Immature natural killer cell (primary cell): ENCODE results near the gene CAVIN1. TPM values are rescaled to one million over a fixed set of nuclear protein-coding genes. Genes with fewer than 3 reads are reported as not detected.

Experiments used
- polyA plus RNA-seq, 3 donors: library from polyadenylated mRNA; unstranded; fragments of 300-500 nt; fragmentation: Illumina TruSeq; gene quantifications; one replicate each; pipeline ENCODE4 v1.2.3, GENCODE V29; 2021

Gene CAVIN1
- polyA plus RNA-seq, 3 donors from 2014 or later, result not detected

Other genes starting within 250 kb of the CAVIN1 start
- not detected for gene KCNH4, start 242.1 kb downstream of the CAVIN1 start, polyA plus RNA-seq
- gene HCRT, start 237.8 kb downstream of the CAVIN1 start, polyA plus RNA-seq, result not detected
- 10 to 100 TPM; 15.8 to 21.1 (median 19.9) TPM for gene GHDC, start 228.8 kb downstream of the CAVIN1 start, polyA plus RNA-seq
- 10 to 100 TPM; 33.9 to 58.3 (median 37.8) TPM for gene STAT5B, start 146.9 kb downstream of the CAVIN1 start, polyA plus RNA-seq
- 10 to 100 TPM; 33.2 to 62.9 (median 38.2) TPM for gene STAT5A, start 134.8 kb downstream of the CAVIN1 start, polyA plus RNA-seq
- 100 to 1,000 TPM; 110 to 205 (median 127) TPM for gene STAT3, start 34.8 kb downstream of the CAVIN1 start, polyA plus RNA-seq
- 1 to 10 TPM in 2 of 3 donors, under 1 TPM in 1; 0.76 to 4.2 (median 1.4) TPM for gene ATP6V0A1, start 35.6 kb upstream of the CAVIN1 start, polyA plus RNA-seq
- 10 to 100 TPM; 28.1 to 43.5 (median 33.6) TPM for gene NAGLU, start 113.0 kb upstream of the CAVIN1 start, polyA plus RNA-seq
- gene HSD17B1, start 129.7 kb upstream of the CAVIN1 start, polyA plus RNA-seq, result 1 to 10 TPM in 1 of 3 donors, under 1 TPM in 1, not detected in 1; 0.99 to 1.9 TPM
- gene COASY, start 138.9 kb upstream of the CAVIN1 start, polyA plus RNA-seq, result 100 to 1,000 TPM in 1 of 3 donors, 10 to 100 TPM in 2; 54.1 to 136 (median 72.5) TPM
- gene MLX, start 143.8 kb upstream of the CAVIN1 start, polyA plus RNA-seq, result 10 to 100 TPM; 25.0 to 41.0 (median 30.5) TPM
- gene PSMC3IP, start 154.5 kb upstream of the CAVIN1 start, polyA plus RNA-seq, result 1 to 10 TPM in 2 of 3 donors, under 1 TPM in 1; 0.91 to 3.0 (median 1.5) TPM
- gene RETREG3, start 186.1 kb upstream of the CAVIN1 start, polyA plus RNA-seq, result 100 to 1,000 TPM; 132 to 168 (median 133) TPM
- 10 to 100 TPM in 2 of 3 donors, 1 to 10 TPM in 1; 6.0 to 16.9 (median 10.9) TPM for gene TUBG1, start 186.4 kb upstream of the CAVIN1 start, polyA plus RNA-seq
- gene TUBG2, start 236.0 kb upstream of the CAVIN1 start, polyA plus RNA-seq, result 1 to 10 TPM; 1.3 to 4.0 (median 3.4) TPM